ENCODE results near the gene PGGHG.

DNA sequence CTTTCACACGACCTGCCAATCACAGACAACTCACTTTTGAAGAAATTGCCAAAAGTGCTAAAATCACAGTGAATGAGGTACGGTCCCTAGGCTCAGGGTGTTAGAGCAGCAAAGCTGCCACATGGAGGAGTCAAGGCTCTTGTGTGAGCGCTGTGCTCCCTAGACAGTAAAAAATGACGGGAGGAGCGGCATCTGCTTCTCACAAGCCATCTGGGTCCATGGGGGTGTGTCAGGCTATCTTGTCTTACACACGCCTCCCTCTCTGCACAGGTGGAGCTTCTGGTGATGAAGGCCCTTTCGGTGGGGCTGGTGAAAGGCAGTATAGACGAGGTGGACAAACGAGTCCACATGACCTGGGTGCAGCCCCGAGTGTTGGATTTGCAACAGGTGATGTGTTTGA lies 37.4 kb upstream of the PGGHG start:
- TF ChIP-seq POLR2AphosphoS5 (IDR thresholded peaks at IDR 0.05; ENCODE audit: low read depth, low read length) (no peak), POLR2A (IDR thresholded peaks at IDR 0.05; ENCODE audit: low read depth, low read length) (no peak)
